Neural progenitor cell (in vitro differentiated cells): ENCODE data around the gene CD70.

Experiments
- CTCF ChIP-seq: fragments of 200-600 bp; sonication (generic); IDR thresholded peaks from 2 replicates; pipeline ENCODE4 v1.5.1; 2017; ENCODE audit warnings: antibody characterized with exemption, mild to moderate bottlenecking
- EZH2 ChIP-seq: fragments of 200-600 bp; sonication (generic); IDR thresholded peaks from 2 replicates; pipeline ENCODE4 v1.6.1; 2017; ENCODE audit warnings: antibody characterized with exemption, mild to moderate bottlenecking, moderate library complexity
- EZH2phosphoT487 ChIP-seq: fragments of 200-600 bp; sonication (generic); IDR thresholded peaks from 2 replicates; pipeline ENCODE4 v1.6.1; 2017; ENCODE audit warnings: antibody characterized with exemption

GRCh38 chr19:6570764-6571163 lies 20.2 kb downstream of the CD70 start:
- no peak for TF ChIP-seq EZH2
- TF ChIP-seq CTCF = no peak
- no peak for TF ChIP-seq EZH2phosphoT487
